ENCODE results near the gene MANF. TPM values are rescaled to one million over a fixed set of nuclear protein-coding genes. Genes with fewer than 3 reads are reported as not detected.

The MANF gene
- total RNA-seq, 2 donors from 2014 or later: 25.4 to 35.6 TPM

GRCh38 chr3:51426921-51427320, 41.8 kb downstream of the MANF start:
- ATAC-seq (no peak), DNase-seq (no peak)
- TF ChIP-seq POLR2A (IDR thresholded peaks at IDR 0.05) (no peak), CTCF (IDR thresholded peaks at IDR 0.05) (no peak)
- Histone ChIP-seq H3K27me3 (no peaks in the 10 kb centered on the region), H3K4me3 (no peak overlapping the region), H3K4me1 (no peaks in the 10 kb centered on the region), H3K27ac (no peak overlapping the region), H3K36me3 (replicated peaks in 1 of 2; ENCODE audit: insufficient read depth in 1 of 2, low read depth in 2 of 2) (peaks cover 0 to 27% of the 10 kb centered on the region in 2 donors), H3K9me3 (no peaks in the 10 kb centered on the region)
- intact Hi-C loops (cut with DNase I): no loop called here
- 82 to 84% methylated on average over 4 of the region's 4 CpGs for WGBS, 2 donors

DNA sequence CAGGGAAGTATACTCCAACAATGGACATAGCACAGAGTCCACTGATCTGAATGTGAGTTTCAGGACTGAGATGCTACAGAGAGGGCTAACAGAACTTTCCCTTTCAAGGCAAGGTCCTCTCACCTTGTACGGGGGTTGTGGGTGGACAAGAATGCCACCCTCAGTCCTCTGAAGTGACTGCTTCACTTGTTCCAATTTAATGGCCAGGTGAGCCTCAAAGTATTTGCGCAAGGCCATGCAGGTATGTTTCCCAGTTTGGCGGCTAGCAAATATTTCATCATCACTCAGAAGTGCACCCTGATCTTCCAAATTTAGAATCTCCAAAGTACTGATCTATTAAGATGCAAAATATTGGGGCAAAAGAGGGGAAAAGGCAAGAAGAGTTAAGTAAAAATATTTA, 44.0 kb downstream of the MANF start:
- no peaks in the 10 kb centered on the region for H3K9me3 ChIP-seq
- no peak for ATAC-seq

DNA sequence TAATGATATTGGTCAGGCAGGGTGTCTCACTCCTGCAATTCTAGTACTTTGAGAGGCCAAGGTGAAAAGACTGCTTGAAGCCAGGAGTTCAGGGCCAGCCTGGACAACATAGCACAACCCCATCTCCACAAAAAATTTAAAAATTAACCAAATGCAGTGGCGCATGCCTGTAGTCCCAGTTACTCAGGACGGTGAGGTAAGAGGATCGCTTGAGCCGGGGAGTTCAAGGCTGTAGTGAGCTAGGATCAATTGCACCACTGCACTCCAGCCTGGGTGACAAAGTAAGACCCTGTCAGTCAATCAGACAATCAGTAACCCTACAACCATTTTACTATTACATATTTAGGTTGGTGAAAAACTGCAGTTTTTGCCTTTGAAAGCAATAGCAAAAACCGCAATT, 49.0 kb downstream of the MANF start:
- H3K4me1 ChIP-seq: no peaks in the 10 kb centered on the region
- H3K27me3 ChIP-seq: no peaks in the 10 kb centered on the region
- ATAC-seq (no peak), DNase-seq (no peak)
- intact Hi-C loops (cut with DNase I): no loop called here
- 77 to 82% methylated on average over 5 of the region's 5 CpGs for WGBS, 2 donors
- H3K4me3 ChIP-seq: no peak overlapping the region
- no peak overlapping the region for H3K27ac ChIP-seq
- H3K9me3 ChIP-seq: no peaks in the 10 kb centered on the region
- no peak for TF ChIP-seq CTCF (IDR thresholded peaks at IDR 0.05)
- TF ChIP-seq POLR2A (IDR thresholded peaks at IDR 0.05): no peak
- peaks cover 0 to 13% of the 10 kb centered on the region in 2 donors for H3K36me3 ChIP-seq (replicated peaks in 1 of 2; ENCODE audit: insufficient read depth in 1 of 2, low read depth in 2 of 2)

More for the DNA sequence above, 44.0 kb downstream of the MANF start:
- no peak for DNase-seq
- no peaks in the 10 kb centered on the region for H3K4me1 ChIP-seq
- TF ChIP-seq CTCF (IDR thresholded peaks at IDR 0.05) (no peak), POLR2A (IDR thresholded peaks at IDR 0.05) (no peak)
- H3K27ac ChIP-seq: no peak overlapping the region
- 85 to 92% methylated on average over 3 of the region's 3 CpGs for WGBS, 2 donors
- no peaks in the 10 kb centered on the region for H3K27me3 ChIP-seq
- peaks cover 0 to 29% of the 10 kb centered on the region in 2 donors for H3K36me3 ChIP-seq (replicated peaks in 1 of 2; ENCODE audit: insufficient read depth in 1 of 2, low read depth in 2 of 2)
- intact Hi-C loops (cut with DNase I): no loop called here
- H3K4me3 ChIP-seq: no peak overlapping the region

GRCh38 chr3:51434746-51435327, 49.7 kb downstream of the MANF start:
- peaks cover 0 to 7% of the 10 kb centered on the region in 2 donors for H3K36me3 ChIP-seq (replicated peaks in 1 of 2; ENCODE audit: insufficient read depth in 1 of 2, low read depth in 2 of 2)
- intact Hi-C loops (cut with DNase I): no loop called here
- no peaks in the 10 kb centered on the region for H3K9me3 ChIP-seq
- H3K27me3 ChIP-seq: no peaks in the 10 kb centered on the region
- TF ChIP-seq CTCF (IDR thresholded peaks at IDR 0.05) (peak; percentile 43 to 77 (median 55)), POLR2A (IDR thresholded peaks at IDR 0.05) (no peak)
- H3K4me1 ChIP-seq: no peaks in the 10 kb centered on the region
- DNase-seq (peak; percentile 55 to 65 (median 58)), ATAC-seq (peak; percentile 78)
- H3K4me3 ChIP-seq: no peak overlapping the region
- no peak overlapping the region for H3K27ac ChIP-seq

DNA sequence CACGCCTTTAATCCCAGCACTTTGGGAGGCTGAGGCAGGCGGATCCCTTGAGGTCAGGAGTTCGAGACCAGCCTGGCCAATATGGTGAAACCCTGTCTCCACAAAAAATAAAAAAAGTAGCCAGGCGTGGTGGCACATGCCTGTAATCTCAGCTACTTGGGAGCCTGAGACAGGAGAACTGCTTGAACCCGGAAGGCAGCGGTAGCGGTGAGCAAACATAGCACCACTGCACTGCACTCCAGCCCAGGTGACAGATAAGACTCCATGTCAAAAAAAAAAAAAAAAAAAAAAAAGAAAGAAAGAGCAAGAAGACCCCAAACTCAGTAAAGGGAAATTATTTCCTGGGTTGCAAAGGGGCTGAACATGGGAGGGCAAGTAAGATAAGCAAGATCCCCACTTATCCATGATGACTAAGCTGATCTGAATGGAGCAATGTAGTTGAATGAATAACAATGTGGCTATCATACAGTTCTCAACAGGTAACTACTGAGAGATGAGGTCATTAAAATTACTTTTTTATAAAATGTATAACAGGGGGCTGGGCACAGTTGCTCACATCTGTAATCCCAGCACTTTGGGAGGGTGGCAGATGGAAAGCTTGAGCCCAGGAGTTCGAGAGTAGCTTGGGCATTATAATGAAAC, 52.0 kb downstream of the MANF start:
- WGBS, 2 donors: 79 to 90% methylated on average over 8 of the region's 8 CpGs
- H3K4me3 ChIP-seq: no peak overlapping the region
- no peaks in the 10 kb centered on the region for H3K9me3 ChIP-seq
- ATAC-seq (no peak), DNase-seq (no peak)
- H3K36me3 ChIP-seq (replicated peaks in 1 of 2; ENCODE audit: insufficient read depth in 1 of 2, low read depth in 2 of 2): peaks cover 0 to 12% of the 10 kb centered on the region in 2 donors
- H3K27me3 ChIP-seq: no peaks in the 10 kb centered on the region
- H3K27ac ChIP-seq: no peak overlapping the region
- intact Hi-C loops (cut with DNase I): no loop called here
- no peaks in the 10 kb centered on the region for H3K4me1 ChIP-seq
- no peak for TF ChIP-seq CTCF (IDR thresholded peaks at IDR 0.05)
- TF ChIP-seq POLR2A (IDR thresholded peaks at IDR 0.05): no peak

Data from body of pancreas (tissue), 4 donors.